ENCODE results near the gene COLGALT1. TPM values are rescaled to one million over a fixed set of nuclear protein-coding genes. Genes with fewer than 3 reads are reported as not detected.

COLGALT1 gene
- total RNA-seq, 3 donors from 2014 or later (not counting 1 experiment from before 2014, with no cell fraction given) = 39.0 to 55.4 (median 43.7) TPM

DNA sequence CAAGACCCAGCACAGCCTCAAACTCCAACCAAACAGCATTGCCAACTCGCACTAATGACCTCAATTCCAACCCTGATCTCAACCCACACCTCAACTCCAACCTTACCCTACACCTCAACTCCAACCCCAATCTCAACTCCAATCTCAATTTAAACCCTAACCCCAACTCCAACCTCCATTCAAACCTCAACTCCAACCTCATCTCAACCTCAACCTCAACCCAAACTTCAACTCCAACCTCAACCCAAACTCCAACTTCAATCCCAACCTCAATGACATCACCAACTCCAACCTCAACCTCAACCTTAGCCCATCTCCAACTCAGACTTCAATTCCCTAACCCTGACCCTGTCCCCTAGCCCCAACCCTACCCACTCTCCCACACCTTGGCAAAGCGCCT lies 74.3 kb downstream of the COLGALT1 start:
- TF ChIP-seq, protein P1, sequence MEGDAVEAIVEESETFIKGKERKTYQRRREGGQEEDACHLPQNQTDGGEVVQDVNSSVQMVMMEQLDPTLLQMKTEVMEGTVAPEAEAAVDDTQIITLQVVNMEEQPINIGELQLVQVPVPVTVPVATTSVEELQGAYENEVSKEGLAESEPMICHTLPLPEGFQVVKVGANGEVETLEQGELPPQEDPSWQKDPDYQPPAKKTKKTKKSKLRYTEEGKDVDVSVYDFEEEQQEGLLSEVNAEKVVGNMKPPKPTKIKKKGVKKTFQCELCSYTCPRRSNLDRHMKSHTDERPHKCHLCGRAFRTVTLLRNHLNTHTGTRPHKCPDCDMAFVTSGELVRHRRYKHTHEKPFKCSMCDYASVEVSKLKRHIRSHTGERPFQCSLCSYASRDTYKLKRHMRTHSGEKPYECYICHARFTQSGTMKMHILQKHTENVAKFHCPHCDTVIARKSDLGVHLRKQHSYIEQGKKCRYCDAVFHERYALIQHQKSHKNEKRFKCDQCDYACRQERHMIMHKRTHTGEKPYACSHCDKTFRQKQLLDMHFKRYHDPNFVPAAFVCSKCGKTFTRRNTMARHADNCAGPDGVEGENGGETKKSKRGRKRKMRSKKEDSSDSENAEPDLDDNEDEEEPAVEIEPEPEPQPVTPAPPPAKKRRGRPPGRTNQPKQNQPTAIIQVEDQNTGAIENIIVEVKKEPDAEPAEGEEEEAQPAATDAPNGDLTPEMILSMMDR (IDR thresholded peaks at IDR 0.05) = no peak
- Mint-ChIP-seq H3K9me3 (no peaks in the 10 kb centered on the region), H3K27ac (no peak overlapping the region), H3K4me1 (no peaks in the 10 kb centered on the region), H3K4me3 (no peak overlapping the region), H3K27me3 (ENCODE audit: low read depth in 2 of 2) (no peaks in the 10 kb centered on the region), H3K36me3 (no peaks in the 10 kb centered on the region)
- WGBS (ENCODE audit: insufficient coverage) = 90% methylated on average over 2 of the region's 2 CpGs
- DNase-seq (no peak), ATAC-seq (no peak)
- Histone ChIP-seq H3K36me3 (ENCODE audit: control insufficient read depth, insufficient read depth, low read length) (no peaks in the 10 kb centered on the region), H3K4me1 (ENCODE audit: control insufficient read depth, insufficient read depth, low read length) (no peaks in the 10 kb centered on the region), H3K27me3 (ENCODE audit: control insufficient read depth, insufficient read depth, low read length) (no peaks in the 10 kb centered on the region), H3K4me3 (ENCODE audit: low read length) (no peak overlapping the region), H3K9me3 (ENCODE audit: control insufficient read depth, insufficient read depth, low read length) (no peaks in the 10 kb centered on the region), H3K27ac (ENCODE audit: low read length) (no peak overlapping the region)
- intact Hi-C loops (cut with micrococcal nuclease) = no loop called here

DNA sequence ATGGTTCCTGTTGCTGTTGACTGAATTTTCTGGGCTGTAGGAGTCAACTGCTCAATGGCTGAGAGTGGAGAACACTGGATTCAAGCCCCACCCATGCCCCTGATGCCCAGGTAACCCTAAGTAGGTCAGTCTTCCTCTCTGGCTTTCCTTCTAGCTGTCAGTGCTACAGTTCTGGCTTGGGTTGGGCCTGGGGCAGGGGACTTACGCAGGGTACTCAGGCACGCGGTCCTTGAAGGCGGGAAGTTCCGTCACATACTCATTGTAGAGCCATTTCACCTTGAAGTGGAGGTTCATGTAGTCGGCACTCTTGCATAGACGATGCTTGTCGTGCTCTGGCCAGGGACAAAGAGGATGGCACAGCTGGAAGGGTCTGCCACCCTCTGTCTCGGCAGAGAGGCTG lies 77.1 kb downstream of the COLGALT1 start:
- Histone ChIP-seq H3K36me3 (ENCODE audit: control insufficient read depth, insufficient read depth, low read length) (no peaks in the 10 kb centered on the region), H3K27ac (ENCODE audit: low read length) (no peak overlapping the region), H3K9me3 (ENCODE audit: control insufficient read depth, insufficient read depth, low read length) (no peaks in the 10 kb centered on the region), H3K27me3 (ENCODE audit: control insufficient read depth, insufficient read depth, low read length) (no peaks in the 10 kb centered on the region), H3K4me1 (ENCODE audit: control insufficient read depth, insufficient read depth, low read length) (no peaks in the 10 kb centered on the region), H3K4me3 (ENCODE audit: low read length) (no peak overlapping the region)
- Mint-ChIP-seq H3K4me3 (no peak overlapping the region), H3K4me1 (no peaks in the 10 kb centered on the region), H3K27me3 (ENCODE audit: low read depth in 2 of 2) (peaks cover 0 to 2% of the 10 kb centered on the region in 2 donors), H3K9me3 (no peaks in the 10 kb centered on the region), H3K27ac (no peak overlapping the region), H3K36me3 (no peaks in the 10 kb centered on the region)
- no peak for ATAC-seq
- TF ChIP-seq, protein P1 (IDR thresholded peaks at IDR 0.05) = no peak
- WGBS (ENCODE audit: insufficient coverage) = 90% methylated on average over 9 of the region's 9 CpGs
- no peak for DNase-seq
- intact Hi-C loops (cut with micrococcal nuclease) = no loop called here

Other genes with a start within 250 kb of the COLGALT1 start
- 10 to 100 TPM; 26.9 to 40.8 (median 39.4) TPM for gene MRPL34, start 249.8 kb upstream of the COLGALT1 start, total RNA-seq
- gene DDA1, start 246.1 kb upstream of the COLGALT1 start, total RNA-seq = 10 to 100 TPM; 32.2 to 42.5 (median 37.7) TPM
- gene ANO8, start 220.8 kb upstream of the COLGALT1 start, total RNA-seq = 10 to 100 TPM; 18.5 to 24.7 (median 19.1) TPM
- gene GTPBP3, start 218.1 kb upstream of the COLGALT1 start, total RNA-seq = 10 to 100 TPM; 21.6 to 33.0 (median 27.7) TPM
- under 1 TPM in 2 of 3 donors, not detected in 1; 0.33 to 0.53 TPM for gene PLVAP, start 178.3 kb upstream of the COLGALT1 start, total RNA-seq
- 1 to 10 TPM in 2 of 3 donors, not detected in 1; 2.7 TPM for gene CCDC194, start 161.5 kb upstream of the COLGALT1 start, total RNA-seq
- 100 to 1,000 TPM in 2 of 3 donors, 10 to 100 TPM in 1; 84.8 to 106 (median 100) TPM for gene BST2, start 150.0 kb upstream of the COLGALT1 start, total RNA-seq
- 10 to 100 TPM; 28.4 to 30.1 (median 29.4) TPM for gene MVB12A, start 135.6 kb upstream of the COLGALT1 start, total RNA-seq
- gene TMEM221, start 107.0 kb upstream of the COLGALT1 start, total RNA-seq = not detected
- gene NXNL1, start 94.7 kb upstream of the COLGALT1 start, total RNA-seq = not detected
- gene SLC27A1, start 85.1 kb upstream of the COLGALT1 start, total RNA-seq = 10 to 100 TPM; 12.9 to 26.2 (median 16.3) TPM
- 10 to 100 TPM; 52.9 to 58.1 (median 57.8) TPM for gene PGLS, start 44.0 kb upstream of the COLGALT1 start, total RNA-seq
- not detected for gene UNC13A, start 132.7 kb downstream of the COLGALT1 start, total RNA-seq
- gene MAP1S, start 163.8 kb downstream of the COLGALT1 start, total RNA-seq = 10 to 100 TPM; 41.0 to 59.4 (median 45.8) TPM
- 10 to 100 TPM; 56.1 to 67.7 (median 66.5) TPM for gene FCHO1, start 195.8 kb downstream of the COLGALT1 start, total RNA-seq
- gene B3GNT3, start 239.5 kb downstream of the COLGALT1 start, total RNA-seq = not detected